Measurements from ENCODE around the gene OR5K2. TPM values are rescaled to one million over a fixed set of nuclear protein-coding genes. Genes with fewer than 3 reads are reported as not detected.

The OR5K2 gene
- polyA plus RNA-seq, 1 of the 3 experiments (the other 2 are of a cell fraction) = not detected

DNA sequence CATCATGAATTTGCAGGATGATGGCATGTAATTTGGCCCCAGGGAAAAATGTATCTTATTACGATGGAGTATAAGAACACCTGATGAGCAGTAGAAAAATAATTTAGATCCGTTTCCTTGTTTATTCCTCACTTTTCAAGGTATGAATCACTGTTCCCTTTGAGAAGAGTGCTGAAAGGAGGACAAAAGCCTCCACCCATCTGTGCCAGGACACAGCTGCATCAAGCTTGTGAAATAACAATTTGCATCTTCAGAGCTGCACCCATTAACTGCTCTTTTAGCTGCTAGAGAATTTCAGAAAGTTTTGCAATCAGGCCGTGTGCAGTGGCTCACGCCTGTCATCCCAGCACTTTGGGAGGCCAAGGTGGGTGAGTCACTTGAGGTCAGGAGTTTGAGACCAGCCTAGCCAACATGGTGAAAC lies 15.6 kb downstream of the OR5K2 start:
- POLR2A ChIA-PET = no interaction called here
- 77% methylated on average over 4 of the region's 4 CpGs for WGBS (ENCODE audit: low lambda C conversion rate)
- no peak overlapping the region for H3K4me2 ChIP-seq

More for the DNA sequence above, 15.6 kb downstream of the OR5K2 start:
- Histone ChIP-seq H3K79me2 (ENCODE audit: insufficient read depth) (peaks cover 2% of the 10 kb centered on the region; the same call in 1 of the 2 replicates), H3K9me3 (no peaks in the 10 kb centered on the region), H3K27me3 (ENCODE audit: insufficient read depth) (no peaks in the 10 kb centered on the region), H3K9me2 (no peaks in the 10 kb centered on the region), H3F3A (replicated peaks; ENCODE audit: insufficient read depth) (peaks cover 6% of the 10 kb centered on the region), H3K9ac (no peak overlapping the region), H3K4me3 (ENCODE audit: low read depth in 2 of 2, low read length in 1 of 2) (no peak overlapping the region), H3K27ac (ENCODE audit: low read depth in 2 of 2, low read length in 1 of 2) (no peak overlapping the region), H3K4me1 (ENCODE audit: control insufficient read depth in 1 of 2, insufficient read depth in 2 of 2, low read depth in 1 of 2, low read length in 1 of 2) (no peaks in the 10 kb centered on the region), H2AFZ (ENCODE audit: low read depth) (no peak overlapping the region), H4K20me1 (ENCODE audit: insufficient read depth) (no peaks in the 10 kb centered on the region), H3K36me3 (replicated peaks in 1 of 2; ENCODE audit: control insufficient read depth in 1 of 2, insufficient read depth in 2 of 2, low read length in 1 of 2) (peaks cover 34 to 37% of the 10 kb centered on the region in 2 experiments)
- CTCF ChIA-PET = no interaction called here
- DNase-seq = no peak
- TF ChIP-seq JUND (IDR thresholded peaks at IDR 0.05) (no peak), TAF1 (IDR thresholded peaks at IDR 0.05; ENCODE audit: borderline replicate concordance, low read depth, low read length) (no peak), RXRA (IDR thresholded peaks at IDR 0.05; ENCODE audit: borderline replicate concordance, low read depth) (no peak), YY1 (IDR thresholded peaks at IDR 0.05; ENCODE audit: low read depth) (no peak), TCF12 (IDR thresholded peaks at IDR 0.05) (no peak), FOXM1 (IDR thresholded peaks at IDR 0.05; ENCODE audit: low read depth) (no peak), EZH2phosphoT487 (IDR thresholded peaks at IDR 0.05; ENCODE audit: borderline replicate concordance, low read depth) (no peak), MEF2A (IDR thresholded peaks at IDR 0.05; ENCODE audit: borderline replicate concordance, low read depth) (no peak), CHD2 (IDR thresholded peaks at IDR 0.05; ENCODE audit: low read length, partially characterized antibody) (no peak), TEAD4 (IDR thresholded peaks at IDR 0.05; ENCODE audit: borderline replicate concordance, insufficient read depth) (no peak), RCOR1 (IDR thresholded peaks at IDR 0.05; ENCODE audit: low read length) (no peak), FOXJ3 (CRISPR knock-in tag; IDR thresholded peaks at IDR 0.05) (no peak), SIN3A (IDR thresholded peaks at IDR 0.05; ENCODE audit: borderline replicate concordance, low read depth, low read length) (no peak)
- TF ChIP-seq, protein P1, sequence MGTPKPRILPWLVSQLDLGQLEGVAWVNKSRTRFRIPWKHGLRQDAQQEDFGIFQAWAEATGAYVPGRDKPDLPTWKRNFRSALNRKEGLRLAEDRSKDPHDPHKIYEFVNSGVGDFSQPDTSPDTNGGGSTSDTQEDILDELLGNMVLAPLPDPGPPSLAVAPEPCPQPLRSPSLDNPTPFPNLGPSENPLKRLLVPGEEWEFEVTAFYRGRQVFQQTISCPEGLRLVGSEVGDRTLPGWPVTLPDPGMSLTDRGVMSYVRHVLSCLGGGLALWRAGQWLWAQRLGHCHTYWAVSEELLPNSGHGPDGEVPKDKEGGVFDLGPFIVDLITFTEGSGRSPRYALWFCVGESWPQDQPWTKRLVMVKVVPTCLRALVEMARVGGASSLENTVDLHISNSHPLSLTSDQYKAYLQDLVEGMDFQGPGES (IDR thresholded peaks at IDR 0.05; ENCODE audit: low read depth, low read length) = no peak
- TF ChIP-seq, protein P2, sequence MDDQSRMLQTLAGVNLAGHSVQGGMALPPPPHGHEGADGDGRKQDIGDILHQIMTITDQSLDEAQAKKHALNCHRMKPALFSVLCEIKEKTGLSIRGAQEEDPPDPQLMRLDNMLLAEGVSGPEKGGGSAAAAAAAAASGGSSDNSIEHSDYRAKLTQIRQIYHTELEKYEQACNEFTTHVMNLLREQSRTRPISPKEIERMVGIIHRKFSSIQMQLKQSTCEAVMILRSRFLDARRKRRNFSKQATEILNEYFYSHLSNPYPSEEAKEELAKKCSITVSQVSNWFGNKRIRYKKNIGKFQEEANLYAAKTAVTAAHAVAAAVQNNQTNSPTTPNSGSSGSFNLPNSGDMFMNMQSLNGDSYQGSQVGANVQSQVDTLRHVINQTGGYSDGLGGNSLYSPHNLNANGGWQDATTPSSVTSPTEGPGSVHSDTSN (IDR thresholded peaks at IDR 0.05) = no peak
- TF ChIP-seq, protein P3, sequence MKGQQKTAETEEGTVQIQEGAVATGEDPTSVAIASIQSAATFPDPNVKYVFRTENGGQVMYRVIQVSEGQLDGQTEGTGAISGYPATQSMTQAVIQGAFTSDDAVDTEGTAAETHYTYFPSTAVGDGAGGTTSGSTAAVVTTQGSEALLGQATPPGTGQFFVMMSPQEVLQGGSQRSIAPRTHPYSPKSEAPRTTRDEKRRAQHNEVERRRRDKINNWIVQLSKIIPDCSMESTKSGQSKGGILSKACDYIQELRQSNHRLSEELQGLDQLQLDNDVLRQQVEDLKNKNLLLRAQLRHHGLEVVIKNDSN (IDR thresholded peaks at IDR 0.05; ENCODE audit: borderline replicate concordance, low read depth) = no peak
- TF ChIP-seq, protein P4, sequence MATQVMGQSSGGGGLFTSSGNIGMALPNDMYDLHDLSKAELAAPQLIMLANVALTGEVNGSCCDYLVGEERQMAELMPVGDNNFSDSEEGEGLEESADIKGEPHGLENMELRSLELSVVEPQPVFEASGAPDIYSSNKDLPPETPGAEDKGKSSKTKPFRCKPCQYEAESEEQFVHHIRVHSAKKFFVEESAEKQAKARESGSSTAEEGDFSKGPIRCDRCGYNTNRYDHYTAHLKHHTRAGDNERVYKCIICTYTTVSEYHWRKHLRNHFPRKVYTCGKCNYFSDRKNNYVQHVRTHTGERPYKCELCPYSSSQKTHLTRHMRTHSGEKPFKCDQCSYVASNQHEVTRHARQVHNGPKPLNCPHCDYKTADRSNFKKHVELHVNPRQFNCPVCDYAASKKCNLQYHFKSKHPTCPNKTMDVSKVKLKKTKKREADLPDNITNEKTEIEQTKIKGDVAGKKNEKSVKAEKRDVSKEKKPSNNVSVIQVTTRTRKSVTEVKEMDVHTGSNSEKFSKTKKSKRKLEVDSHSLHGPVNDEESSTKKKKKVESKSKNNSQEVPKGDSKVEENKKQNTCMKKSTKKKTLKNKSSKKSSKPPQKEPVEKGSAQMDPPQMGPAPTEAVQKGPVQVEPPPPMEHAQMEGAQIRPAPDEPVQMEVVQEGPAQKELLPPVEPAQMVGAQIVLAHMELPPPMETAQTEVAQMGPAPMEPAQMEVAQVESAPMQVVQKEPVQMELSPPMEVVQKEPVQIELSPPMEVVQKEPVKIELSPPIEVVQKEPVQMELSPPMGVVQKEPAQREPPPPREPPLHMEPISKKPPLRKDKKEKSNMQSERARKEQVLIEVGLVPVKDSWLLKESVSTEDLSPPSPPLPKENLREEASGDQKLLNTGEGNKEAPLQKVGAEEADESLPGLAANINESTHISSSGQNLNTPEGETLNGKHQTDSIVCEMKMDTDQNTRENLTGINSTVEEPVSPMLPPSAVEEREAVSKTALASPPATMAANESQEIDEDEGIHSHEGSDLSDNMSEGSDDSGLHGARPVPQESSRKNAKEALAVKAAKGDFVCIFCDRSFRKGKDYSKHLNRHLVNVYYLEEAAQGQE (IDR thresholded peaks at IDR 0.05; ENCODE audit: low read depth, low read length) = no peak

Measured in SK-N-SH (cell line).